Colon (tissue), 2 donors: ENCODE data around the gene NIBAN1.

ENCODE experiments used
- FAIRE-seq: peaks from 2 replicates; lab custom pipeline; 2012; peaks lifted over from hg19 to GRCh38; lab: Jason Lieb, UNC
- donor health status: control.
- donor health status: control.

NIBAN1 gene

DNA sequence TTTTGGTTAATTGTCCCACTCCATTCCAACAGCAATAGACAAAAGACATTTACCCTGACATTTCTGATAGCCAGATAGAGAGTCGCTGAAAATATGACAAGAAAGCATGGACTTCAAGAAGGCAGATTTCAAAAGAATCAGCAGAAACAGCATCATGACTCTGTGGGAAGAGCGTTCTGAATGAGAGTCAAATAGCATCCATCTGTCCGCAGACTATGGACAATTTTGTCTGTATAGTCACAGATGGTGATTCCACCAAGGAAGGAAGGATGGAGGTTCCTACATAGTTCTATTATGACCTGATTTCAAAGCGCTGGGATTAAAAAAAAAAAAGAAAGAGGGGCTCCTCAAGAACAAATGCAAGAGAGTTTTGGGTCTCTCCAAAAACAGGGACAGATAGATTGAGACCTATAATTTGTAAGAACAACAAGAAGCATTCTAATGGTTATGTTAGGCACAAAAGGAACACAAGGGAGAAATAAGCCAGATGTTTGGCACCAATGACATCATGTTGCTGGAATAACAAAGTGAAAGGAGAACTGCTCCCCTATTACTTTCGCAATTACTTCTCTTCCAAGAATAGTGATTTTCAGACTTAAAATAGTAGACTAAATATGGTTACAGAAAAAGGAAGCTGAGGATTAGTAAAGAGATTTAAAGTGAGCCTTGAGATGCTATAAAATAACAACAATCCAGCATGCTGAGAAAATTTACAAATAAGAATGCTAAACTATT is 28.5 kb downstream of the NIBAN1 start:
- peak; percentile 18 for FAIRE-seq

DNA sequence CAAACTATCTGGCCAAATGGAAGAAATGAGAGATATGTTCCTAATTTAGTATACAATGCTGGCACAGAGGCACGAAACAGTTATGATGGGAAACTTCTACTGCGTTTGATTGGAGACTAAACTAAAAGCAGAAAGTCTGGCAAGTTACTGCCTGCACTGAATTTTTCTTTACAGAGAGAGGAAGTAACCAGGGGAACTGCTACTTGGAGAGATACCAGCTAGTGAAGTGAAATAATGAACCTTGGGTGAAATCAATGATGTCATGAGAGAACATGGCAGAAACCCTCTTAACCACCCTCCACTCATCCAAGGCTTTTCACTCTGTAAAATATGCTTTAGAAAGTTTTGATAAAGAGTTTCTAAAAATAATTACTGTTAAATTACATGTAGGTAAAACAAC is 29.3 kb downstream of the NIBAN1 start:
- FAIRE-seq, result no peak

DNA sequence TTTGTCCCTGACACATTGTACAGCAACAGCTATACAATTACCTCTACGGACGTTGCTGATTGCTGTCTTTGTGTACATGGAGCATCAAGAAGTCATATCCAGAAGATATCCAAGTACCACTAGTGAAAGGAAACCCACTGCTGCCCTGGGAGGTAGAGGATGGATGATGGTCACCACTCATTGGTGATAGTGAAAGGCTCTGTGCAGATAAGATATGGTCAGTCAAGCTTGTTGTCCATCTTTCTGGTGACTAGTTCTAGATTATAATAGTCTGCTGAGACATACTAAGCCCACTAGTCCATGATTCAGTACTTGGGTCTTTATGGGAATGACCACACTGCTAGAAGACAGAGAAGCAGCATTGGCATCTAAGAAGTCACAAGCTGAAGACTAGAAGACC is 30.3 kb downstream of the NIBAN1 start:
- FAIRE-seq, result no peak

DNA sequence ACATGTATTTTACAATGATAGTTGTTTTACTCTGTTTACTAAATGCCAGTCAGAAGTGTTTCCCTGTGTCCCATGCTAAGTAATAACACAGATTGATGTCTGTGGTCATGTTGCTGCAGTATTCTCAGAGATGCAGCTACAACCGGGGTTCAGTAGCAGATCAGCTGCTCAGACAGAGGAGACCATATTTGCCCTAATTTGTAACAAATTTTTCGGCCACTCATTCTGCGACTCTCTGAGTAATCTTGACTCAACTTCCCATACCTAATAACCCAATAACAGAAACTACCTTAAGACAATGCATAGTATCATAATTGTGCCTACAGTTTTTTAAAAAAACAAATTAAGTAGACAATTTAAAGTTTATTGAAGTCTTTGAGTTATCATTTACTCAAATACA is 32.6 kb downstream of the NIBAN1 start:
- no peak for FAIRE-seq

DNA sequence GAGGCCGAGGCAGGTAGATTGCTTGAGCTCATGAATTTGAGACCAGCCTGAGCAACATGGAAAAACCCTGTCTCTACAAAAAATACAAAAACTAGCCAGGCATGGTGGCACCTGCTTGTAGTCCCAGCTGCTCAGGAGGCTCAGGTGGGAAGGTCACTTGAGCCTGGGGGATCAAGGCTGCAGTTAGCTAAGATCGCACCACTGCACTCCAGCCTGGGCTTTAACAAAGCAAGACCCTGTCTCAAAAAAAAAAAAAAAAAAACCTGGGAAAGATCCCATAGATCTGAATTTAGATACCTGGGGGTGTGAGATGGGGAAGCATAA is 32.9 kb downstream of the NIBAN1 start:
- FAIRE-seq, result no peak

DNA sequence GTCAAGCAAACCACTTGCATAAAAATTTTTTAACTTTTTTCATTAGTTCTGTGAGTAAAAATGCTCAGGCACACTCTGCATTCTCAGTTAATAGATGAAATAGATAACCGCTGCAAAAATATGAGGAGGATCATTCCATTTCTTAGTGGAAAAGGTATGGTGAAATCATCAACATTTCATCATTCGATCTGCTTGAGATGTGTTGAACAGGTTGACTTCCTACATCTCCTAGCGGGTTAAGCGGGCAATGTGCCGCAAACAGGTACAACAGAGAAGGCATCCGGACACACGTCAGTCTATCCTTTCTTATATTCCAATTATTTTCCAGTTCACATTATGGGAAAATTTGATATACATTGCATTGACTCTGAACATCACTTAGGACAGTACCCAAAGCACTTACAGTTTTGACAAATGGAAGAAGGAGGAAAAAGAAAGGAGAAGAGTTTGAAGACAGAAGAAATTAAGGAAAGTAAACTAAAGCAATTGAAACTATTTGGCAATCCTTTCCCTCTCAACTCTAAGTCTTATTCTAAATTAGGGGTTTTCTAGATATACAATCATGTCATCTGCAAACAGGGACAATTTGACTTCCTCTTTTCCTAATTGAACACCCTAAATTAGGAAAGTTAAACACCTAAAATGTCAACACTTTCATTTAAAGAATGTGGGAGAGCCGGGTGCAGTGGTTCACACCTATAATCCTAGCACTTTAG is 33.5 kb downstream of the NIBAN1 start:
- no peak for FAIRE-seq

DNA sequence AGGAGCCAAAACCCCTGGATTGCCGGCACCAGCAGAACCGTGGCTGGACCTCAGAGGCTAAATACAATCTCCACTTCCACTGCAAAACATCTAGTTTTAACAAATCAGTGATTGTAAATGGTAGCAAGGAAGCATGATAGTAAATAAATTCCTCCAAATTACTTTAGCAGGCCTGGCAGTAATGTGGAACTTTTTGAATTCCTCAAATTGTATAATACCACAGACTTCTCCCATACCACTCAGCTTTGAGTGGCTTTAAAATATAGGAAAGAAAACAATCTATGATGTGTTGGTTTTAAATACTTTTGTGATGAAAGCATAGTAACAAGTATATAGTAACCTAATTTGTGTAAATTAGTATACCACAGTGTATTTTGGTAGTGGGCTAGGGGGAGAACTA is 34.1 kb downstream of the NIBAN1 start:
- no peak for FAIRE-seq

DNA sequence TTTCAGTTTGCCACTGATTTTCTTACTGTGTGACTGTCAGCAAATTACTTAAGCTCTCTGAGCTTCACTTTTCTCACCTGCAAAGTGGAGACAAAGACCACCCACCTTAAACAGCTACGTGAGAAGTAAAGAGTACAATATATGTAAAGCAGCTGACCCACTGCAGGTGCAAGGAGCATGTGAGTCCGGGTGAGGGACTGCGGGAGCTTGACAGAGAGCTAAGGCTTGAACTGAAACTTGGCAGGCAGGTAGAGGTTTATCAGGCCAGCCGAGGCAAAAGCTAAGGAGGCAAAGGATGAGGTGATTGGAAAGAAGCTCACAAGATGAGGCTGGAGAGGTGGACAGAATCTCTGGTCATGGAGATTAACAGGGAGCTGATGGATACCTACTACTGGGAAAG is 36.6 kb downstream of the NIBAN1 start:
- FAIRE-seq, result no peak

DNA sequence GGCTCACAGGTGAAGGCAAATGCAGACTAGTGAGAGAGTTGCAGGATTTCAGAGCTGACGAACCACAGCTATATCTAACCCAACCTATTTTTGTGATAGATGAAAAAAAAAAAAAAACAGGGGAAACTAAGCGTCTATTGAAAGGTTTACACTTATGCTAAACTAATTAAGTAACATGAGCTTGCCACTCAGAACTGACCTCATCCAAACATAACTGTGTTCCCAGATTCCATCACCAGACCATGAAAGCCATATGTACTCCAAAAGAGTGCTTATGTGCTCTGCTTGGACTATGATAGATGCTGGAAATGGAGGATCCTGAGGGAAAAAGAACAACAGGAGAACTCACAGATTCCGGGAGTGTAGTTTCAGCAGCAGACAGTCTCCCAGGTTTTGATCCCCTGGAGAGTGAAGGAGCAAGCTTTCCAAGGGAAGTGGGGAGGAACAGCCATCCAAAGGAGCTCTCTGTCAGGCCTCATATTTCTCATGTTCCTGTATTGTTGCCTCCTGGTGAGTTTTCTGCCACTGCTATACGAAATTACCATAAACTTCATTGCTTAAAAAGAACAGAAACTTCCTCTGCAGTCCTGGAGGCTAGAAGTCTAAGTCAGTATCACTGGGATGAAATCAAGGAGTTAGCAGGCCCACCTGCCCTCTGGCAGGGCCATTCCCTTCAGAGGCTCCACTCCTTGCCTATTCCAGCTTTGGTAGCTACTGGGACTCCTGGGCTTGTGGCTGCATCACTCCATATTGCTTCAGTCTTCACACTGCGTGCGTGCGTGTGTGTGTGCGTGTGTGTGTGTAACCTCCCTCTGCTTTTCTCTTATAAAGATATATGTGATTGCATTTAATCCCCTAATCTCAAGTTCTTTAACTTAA is 38.1 kb downstream of the NIBAN1 start:
- FAIRE-seq, result no peak

DNA sequence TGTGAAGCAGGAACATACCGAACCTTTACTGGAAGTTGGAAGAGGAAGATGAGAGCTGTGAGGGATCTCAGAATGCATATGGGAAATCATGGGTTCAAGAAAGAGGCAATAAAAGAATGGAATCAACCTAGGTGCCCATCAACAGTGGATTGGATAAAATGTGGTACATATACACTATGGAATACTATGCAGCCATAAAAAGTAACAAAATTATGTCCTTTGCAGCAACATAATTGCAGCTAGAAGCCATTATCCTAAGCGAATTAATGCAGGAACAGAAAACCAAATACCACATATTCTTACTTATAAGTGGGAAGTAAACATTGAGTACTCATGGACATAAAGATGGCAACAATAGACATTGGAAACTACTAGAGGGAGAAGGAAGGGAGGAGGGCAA is 40.4 kb downstream of the NIBAN1 start:
- FAIRE-seq, result no peak

DNA sequence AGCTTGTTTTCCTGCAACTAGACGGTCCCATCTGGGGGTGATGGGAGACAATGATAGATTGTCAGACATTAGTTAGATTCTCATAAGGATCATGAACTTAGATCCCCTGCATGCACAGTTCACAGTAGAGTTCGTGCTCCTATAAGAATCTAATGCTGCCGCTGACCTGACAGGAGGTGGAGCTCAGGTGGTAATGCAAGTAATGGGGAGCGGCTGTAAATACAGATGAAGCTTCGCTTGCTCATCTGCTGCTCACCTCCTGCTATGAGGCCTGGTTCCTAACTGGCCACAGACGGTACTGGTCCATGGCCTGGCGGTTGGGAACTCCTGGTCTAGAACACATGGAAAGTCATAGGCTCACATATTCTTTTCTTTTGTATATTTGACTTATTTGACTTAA is 42.0 kb downstream of the NIBAN1 start:
- FAIRE-seq, result no peak

DNA sequence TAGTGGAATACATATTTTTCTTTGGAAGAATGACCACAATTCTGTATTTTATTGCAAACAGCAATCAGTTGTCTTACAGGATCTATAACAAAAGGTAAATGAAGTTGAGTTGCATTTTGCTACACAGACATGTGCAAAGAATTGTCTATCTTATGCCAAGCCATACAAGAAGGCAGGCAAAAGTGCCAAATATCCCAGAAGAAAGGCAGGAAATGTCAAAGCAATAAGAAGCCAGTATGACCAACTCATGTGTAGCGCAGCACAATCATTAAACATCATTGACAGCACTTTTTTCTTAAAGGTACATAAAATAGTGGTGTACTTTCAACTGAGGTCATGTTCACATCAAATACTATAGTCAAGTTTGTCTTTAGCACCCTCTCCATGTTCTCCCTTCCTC is 42.7 kb downstream of the NIBAN1 start:
- no peak for FAIRE-seq

DNA sequence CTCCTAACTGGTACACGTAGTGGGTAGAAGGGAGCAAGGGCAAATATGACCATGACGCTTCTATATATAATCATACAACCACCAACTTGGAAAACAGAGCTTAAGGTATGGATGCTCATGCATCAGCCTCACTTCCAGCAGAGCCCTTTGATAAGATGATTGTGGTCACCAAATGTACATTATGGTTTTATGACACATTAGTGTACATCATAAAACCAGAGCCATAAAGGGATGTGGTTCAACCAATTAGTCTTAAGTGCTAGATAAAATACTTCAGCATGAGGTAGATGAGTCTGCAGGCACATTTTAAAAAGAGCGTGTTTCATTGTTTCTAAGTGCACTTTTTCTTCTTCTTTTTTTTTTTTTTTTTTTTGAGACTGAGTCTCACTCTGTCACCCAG is 43.7 kb downstream of the NIBAN1 start:
- FAIRE-seq, result no peak

DNA sequence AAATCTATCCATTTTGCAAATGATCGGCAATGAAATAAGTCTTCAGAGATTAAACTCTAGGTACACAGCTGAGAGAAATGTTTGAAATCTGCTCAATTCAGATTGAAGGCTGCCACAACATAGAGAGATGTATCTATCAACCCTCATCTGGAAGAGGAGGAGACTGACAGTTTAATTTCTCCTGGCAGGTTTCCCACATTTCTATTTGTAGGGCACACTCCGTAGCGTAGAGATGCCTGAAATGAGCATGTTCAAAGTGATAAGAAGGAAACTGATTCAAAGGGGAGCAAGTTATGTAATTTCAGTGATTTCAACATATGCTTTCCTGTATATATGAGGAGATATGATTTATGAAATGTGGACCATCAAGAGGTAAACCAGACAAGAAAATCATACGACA is 44.1 kb downstream of the NIBAN1 start:
- no peak for FAIRE-seq

DNA sequence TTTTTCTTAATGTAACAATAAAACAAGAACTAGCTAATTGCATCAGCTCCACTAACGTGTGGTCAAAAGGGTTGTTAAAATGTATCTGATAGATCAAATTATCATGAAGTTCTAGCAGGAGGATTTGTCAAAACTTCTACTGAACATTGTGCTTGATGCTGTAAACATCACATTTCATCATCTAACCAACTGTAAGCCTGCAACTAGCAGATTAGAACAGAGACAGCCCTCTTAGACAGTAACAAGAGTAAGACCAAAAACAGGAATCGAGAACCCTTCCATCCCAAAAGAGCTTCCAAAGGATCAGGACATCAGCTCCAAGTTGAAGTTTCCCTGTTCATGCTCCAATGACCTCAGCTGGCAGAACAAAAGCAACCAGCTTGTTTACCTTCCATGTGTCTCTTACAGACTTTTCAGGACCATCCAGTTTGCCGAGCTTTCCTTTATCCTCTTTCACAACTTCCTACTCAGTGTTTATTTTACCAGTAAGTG is 44.6 kb downstream of the NIBAN1 start:
- no peak for FAIRE-seq

DNA sequence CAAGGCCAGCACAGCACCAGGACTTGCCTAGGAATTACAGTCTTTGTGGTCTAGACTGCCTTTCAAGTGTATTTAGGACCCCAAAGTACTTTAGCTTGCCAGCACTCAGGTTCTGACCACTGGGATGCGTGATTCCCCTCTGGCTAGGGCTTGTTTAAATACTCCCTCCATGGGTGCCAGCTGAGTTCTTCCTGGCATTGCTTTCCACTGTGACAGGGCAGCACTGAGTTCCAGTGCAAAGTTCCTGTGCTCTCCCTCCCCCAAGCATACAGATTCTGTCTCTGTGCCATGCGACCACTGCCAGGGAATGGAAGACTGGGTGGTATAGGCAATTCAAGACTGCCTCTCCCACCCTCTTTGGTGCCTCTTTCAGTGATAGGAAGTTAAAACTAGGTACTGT is 45.9 kb downstream of the NIBAN1 start:
- no peak for FAIRE-seq
